KG1 (cell line): ENCODE results near the gene CWH43.
"Not testable (repeated sequence)": the region's sequence is repeated elsewhere in the genome, so short reads cannot be mapped to it uniquely, and the experiment has no call there.

Source experiments
- DNase-seq: peaks from one replicate; lab custom pipeline; 2025; lab: John Stamatoyannopoulos, UW

CWH43 gene

DNA sequence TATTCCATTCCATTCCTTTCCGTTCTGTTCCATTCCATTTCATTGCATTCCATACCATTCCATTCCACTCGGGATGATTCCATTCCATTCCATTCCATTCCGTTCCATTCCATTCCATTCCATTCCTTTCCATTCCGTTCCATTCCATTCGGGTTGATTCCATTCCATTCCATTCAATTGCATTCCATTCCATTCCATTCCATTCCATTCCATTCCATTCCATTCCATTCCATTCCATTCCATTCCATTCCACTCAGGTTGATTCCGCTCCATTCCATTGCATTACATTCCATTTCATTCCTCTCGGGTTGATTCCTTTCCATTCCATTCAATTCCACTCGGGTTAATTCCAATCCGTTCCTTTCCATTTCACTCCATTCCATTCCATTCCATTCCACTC lies 111.0 kb downstream of the CWH43 start:
- DNase-seq: not testable (repeated sequence)

DNA sequence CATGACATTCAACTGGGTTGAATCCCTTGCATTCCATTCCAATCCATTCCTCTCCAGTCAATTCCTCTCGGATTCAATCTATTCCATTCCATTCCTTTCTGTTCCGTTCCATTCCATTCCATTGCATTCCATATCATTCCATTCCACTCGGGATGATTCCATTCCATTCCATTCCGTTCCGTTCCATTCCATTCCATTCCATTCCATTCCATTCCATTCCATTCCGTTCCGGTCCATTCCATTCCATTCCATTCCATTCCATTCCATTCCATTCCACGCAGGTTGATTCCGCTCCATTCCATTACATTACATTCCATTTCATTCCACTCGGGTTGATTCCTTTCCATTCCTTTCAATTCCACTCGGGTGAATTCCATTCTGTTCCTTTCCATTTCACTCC lies 111.4 kb downstream of the CWH43 start:
- DNase-seq: not testable (repeated sequence)

DNA sequence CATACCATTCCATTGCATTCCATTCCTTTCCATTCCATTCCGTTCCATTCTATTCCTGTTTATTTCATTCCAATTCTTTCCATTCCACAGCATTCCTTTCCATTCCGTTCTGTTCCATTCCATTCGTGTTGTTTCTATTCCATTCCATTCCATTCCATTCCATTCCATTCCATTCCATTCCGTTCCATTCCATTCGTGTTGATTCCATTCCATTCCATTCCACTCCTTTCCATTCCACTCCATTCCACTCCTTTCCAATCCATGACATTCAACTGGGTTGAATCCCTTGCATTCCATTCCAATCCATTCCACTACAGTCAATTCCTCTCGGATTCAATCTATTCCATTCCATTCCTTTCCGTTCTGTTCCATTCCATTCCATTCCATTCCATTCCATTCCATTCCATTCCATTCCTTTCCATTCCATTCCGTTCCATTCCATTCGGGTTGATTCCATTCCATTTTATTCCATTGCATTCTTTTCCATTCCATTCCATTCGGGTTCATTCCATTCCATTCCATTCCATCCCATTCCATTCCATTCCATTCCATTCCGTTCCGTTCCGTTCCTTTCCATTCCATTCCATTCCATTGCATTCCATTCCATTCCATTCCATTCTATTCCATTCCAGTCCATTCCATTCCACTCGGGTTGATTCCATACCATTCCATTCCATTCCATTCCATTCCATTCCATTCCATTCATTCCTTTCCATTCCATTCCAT lies 112.1 kb downstream of the CWH43 start:
- DNase-seq: not testable (repeated sequence)

DNA sequence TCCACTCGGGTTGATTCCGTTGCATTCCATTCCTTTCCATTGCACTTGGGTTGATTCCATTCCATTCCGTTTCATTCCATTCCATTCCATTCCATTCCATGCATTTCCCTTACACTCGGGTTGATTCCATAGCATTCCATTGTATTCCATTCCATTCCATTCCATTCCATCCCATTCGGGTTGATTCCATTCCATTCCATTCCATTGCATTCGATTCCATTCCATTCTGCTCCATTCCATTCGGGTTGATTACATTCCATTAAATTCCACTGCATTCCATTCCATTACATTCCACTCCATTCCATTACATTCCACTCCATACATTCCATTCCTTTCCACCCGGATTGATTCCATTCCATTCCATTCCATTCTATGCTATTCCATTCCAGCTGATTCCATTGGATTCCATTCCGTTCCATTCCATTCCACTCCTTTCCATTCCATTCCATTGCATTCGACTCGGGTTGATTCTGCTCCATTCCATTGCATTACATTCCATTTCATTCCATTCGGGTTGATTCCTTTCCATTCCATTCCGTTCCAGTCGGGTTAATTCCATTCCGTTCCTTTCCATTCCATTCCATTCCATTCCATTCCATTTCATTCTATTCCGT lies 113.9 kb downstream of the CWH43 start:
- not testable (repeated sequence) for DNase-seq

DNA sequence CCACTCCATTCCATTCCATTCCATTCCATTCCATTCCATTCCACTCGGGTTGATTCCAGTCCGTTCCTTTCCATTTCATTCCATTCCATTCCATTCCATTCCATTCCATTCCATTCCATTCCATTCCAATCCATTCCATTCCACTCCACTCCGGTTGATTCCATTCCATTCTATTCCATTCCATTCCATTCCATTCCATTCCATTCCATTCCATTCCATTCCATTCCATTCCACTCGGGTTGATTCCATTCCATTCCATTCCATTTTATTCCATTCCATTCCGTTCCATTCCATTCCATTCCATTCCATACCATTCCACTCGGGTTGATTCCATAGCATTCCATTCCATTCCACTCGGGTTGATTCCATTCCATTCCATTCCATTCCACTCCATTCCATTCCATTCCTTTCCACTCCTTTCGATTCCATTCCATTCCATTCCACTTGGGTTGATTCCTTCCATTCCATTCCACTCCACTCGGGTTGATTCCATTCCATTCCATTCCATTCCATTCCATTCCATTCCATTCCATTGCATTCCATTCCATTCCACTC lies 116.3 kb downstream of the CWH43 start:
- not testable (repeated sequence) for DNase-seq

DNA sequence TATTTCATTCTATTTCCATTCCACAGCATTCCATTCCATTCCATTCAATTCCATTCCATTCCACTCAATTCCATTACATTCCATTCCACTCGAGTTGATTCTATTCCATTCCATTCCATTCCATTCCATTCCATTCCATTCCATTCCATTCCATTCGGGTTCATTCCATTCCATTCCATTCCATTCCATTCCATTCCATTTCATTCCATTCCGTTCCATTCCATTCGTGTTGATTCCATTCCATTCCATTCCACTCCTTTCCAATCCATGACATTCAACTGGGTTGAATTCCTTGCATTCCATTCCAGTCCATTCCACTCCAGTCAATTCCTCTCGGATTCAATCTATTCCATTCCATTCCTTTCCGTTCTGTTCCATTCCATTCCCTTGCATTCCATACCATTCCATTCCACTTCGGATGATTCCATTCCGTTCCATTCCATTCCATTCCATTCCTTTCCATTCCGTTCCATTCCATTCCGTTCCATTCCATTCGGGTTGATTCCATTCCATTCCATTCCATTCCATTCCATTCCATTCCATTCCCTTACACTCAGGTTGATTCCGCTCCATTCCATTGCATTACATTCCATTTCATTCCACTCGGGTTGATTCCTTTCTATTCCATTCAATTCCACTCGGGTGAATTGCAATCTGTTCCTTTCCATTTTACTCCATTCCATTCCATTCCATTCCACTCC lies 117.5 kb downstream of the CWH43 start:
- DNase-seq: not testable (repeated sequence)

DNA sequence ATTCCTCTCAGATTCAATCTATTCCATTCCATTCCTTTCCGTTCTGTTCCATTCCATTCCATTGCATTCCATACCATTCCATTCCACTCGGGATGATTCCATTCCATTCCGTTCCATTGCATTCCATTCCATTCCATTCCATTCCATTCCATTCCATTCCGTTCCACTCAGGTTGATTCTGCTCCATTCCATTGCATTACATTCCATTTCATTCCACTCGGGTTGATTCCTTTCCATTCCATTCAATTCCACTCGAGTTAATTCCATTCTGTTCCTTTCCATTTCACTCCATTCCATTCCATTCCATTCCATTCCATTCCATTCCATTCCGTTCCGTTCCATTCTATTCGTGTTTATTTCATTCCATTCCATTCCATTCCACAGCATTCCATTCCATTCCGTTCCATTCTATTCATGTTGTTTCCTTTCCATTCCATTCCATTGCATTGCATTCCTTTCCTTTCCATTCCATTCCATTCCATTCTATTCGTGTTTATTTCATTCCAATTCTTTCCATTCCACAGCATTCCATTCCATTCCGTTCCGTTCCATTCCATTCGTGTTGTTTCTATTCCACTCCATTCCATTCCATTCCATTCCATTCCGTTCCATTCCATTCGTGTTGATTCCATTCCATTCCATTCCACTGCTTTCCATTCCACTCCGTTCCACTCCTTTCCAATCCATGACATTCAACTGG lies 118.3 kb downstream of the CWH43 start:
- DNase-seq: not testable (repeated sequence)

DNA sequence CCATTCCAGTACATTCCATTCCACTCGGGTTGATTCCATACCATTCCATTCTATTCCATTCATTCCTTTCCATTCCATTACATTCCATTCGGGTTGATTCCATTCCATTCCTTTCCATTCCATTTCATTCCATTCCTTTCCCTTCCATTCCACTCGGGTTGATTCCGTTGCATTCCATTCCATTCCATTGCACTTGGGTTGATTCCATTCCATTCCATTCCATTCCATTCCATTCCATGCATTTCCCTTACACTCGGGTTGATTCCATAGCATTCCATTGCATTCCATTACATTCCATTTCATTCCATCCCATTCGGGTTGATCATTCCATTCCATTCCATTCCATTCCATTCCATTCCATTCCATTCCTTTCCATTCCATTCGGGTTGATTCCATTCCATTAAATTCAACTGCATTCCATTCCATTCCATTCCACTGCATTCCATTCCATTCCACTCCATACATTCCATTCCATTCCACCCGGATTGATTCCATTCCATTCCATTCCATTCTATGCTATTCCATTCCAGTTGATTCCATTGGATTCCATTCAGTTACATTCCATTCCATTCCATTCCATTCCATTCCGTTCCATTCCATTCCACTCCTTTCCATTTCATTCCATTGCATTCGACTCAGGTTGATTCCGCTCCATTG lies 119.3 kb downstream of the CWH43 start:
- not testable (repeated sequence) for DNase-seq

DNA sequence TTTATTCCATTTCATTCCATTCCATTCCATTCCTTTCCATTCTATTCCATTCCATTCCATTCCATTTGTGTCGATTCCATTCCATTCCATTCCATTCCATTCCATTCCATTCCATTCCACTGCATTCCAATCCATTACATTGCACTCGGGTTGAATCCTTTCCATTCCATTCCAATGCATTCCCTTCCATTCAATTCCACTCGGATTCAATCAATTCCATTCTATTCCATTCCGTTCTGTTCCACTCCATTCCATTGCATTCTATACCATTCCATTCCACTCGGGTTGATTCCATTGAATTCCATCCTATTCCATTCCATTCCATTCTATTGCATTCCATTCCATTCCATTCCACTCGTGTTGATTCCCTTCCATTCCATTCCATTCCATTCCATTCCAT lies 121.2 kb downstream of the CWH43 start:
- not testable (repeated sequence) for DNase-seq

DNA sequence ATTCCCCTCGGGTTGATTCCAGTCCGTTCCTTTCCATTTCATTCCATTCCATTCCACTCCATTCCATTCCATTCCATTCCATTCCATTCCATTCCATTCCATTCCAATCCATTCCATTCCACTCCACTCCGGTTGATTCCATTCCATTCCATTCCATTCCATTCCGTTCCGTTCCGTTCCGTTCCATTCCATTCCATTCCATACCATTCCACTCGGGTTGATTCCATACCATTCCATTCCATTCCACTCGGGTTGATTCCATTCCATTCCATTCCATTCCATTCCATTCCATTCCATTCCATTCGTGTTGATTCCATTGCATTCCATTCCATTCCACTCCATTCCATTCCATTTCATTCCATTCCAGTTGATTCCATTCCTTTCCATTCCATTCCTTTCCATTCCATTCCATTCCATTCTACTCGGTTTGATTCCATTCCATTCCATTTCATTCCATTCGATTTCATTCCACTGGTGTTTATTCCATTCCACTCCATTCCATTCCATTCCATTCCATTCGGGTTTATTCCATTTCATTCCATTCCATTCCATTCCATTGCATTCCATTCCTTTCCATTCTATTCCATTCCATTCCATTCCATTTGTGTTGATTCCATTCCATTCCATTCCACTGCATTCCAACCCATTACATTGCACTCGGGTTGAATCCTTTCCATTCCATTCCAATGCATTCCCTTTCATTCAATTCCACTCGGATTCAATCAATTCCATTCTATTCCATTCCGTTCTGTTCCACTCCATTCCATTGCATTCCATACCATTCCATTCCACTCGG lies 122.3 kb downstream of the CWH43 start:
- DNase-seq: not testable (repeated sequence)

DNA sequence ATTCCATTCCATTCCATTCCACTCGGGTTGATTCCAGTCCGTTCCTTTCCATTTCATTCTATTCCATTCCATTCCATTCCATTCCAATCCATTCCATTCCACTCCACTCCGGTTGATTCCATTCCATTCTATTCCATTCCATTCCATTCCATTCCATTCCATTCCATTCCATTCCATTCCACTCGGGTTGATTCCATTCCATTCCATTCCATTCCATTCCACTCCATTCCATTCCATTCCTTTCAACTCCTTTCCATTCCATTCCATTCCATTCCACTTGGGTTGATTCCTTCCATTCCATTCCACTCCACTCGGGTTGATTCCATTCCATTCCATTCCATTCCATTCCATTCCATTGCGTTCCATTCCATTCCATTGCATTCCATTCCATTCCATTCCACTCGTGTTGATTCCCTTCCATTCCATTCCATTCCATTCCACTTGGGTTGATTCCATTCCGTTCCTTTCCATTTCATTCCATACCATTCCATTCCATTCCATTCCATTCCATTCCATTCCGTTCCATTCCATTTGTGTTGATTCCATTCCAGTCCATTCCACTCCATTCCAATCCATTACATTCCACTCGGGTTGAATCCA lies 123.6 kb downstream of the CWH43 start:
- DNase-seq: not testable (repeated sequence)

DNA sequence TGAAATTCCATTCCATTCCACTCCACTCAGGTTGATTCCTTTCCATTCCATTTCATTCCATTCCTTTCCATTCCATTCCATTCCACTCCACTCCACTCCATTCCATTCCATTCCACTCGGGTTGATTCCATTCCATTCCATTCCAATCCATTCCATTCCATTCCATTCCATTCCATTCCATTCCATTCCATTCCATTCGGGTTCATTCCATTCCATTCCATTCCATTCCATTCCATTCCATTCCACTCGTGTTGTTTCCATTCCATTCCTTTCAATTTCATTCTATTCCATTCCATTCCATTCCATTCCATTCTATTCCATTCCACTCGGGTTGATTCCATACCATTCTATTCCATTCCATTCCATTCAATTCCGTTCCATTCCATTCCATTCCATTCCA lies 124.5 kb downstream of the CWH43 start:
- DNase-seq: not testable (repeated sequence)
